GM21723 (cell line): ENCODE results near the gene CLCN6.

Source experiments
- ATAC-seq: cut with Tn5 transposase; IDR thresholded peaks from one replicate; pipeline ENCODE4 v1.9.1; 2021; ENCODE audit warnings: mild to moderate bottlenecking, moderate library complexity; ENCODE audit not compliant: unreplicated experiment

CLCN6 gene

GRCh38 chr1:11823366-11824137 lies 17.6 kb downstream of the CLCN6 start:
- no peak for ATAC-seq

- ATAC-seq, result no peak
These were observed 19.1 kb downstream of the CLCN6 start for GRCh38 chr1:11825131-11825530.

GRCh38 chr1:11826946-11827345 lies 21.0 kb downstream of the CLCN6 start:
- ATAC-seq, result no peak

- ATAC-seq, result no peak
These were observed 22.5 kb downstream of the CLCN6 start for GRCh38 chr1:11828511-11828910.

- no peak for ATAC-seq
These were observed 26.1 kb downstream of the CLCN6 start for GRCh38 chr1:11831945-11832725.

- no peak for ATAC-seq
These were observed 27.5 kb downstream of the CLCN6 start for GRCh38 chr1:11833497-11833896.

GRCh38 chr1:11833900-11834299 lies 27.9 kb downstream of the CLCN6 start:
- no peak for ATAC-seq

GRCh38 chr1:11835441-11836225 lies 29.6 kb downstream of the CLCN6 start:
- ATAC-seq, result no peak

- no peak for ATAC-seq
These were observed 31.2 kb downstream of the CLCN6 start for GRCh38 chr1:11836955-11837766.

GRCh38 chr1:11837767-11838348 lies 31.9 kb downstream of the CLCN6 start:
- no peak for ATAC-seq

GRCh38 chr1:11838349-11839272 lies 32.6 kb downstream of the CLCN6 start:
- ATAC-seq, result no peak

GRCh38 chr1:11839727-11840705 lies 34.0 kb downstream of the CLCN6 start:
- ATAC-seq, result no peak

- no peak for ATAC-seq
These were observed 35.5 kb downstream of the CLCN6 start for GRCh38 chr1:11841245-11842153.

- ATAC-seq, result no peak
These were observed 36.4 kb downstream of the CLCN6 start for GRCh38 chr1:11842154-11843041.

- ATAC-seq, result no peak
These were observed 39.8 kb downstream of the CLCN6 start for GRCh38 chr1:11845641-11846335.
